Subcutaneous preadipocyte (primary cell): ENCODE results near the gene CLSTN3. TPM values are rescaled to one million over a fixed set of nuclear protein-coding genes. Genes with fewer than 3 reads are reported as not detected.

Experiments used
- small RNA-seq: library from RNA; depleted of rRNA; stranded (forward); fragments of <200 nt; gene quantifications from one replicate; pipeline ENCODE3, GENCODE V24; 2012
- total RNA-seq: library from RNA; depleted of rRNA; stranded (reverse); fragments of >200 nt; gene quantifications from 2 replicates; pipeline ENCODE4 v1.2.3, GENCODE V29; 2012

Gene CLSTN3
- total RNA-seq, result 5.9 and 6.6 TPM in 2 replicates

DNA sequence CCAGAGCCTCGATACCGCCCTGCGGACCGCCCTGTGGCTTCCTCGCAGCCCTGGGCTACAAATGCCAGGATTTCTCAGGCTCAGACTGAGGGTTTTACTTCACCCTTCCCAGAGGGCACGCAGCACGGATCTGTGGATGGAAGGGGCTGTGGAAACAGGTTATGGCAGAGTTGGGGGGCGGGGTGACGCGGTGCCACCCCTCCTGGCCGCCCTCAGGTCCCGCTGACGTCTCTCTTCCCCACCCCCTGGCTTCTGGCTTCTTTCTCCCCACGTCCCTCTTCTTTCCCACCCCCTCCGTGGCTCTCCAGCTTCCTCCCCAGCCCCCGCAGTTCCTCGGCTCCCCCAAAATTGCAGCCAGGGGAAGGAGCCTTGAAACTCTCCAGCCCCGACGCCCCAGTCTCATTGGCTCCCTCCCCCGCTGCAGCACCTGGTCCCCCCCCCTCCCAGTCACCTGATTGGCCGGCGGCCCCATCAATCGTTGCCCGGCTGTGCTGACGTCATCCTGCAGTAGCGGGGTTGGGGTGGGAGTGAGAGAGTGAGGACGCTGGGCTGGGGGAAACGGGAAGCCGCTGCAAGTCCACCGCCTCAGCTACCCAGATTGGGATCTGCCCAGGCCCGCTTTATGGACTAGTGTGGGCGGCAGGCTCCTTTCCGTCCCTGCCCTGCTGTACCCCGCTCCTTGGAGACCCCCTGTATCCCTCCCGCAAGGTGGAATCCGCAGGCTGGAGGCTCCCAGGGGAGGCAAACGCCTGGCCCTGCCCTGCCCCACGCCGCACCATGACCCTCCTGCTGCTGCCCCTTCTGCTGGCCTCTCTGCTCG, at the start of gene CLSTN3:
CLSTN3 (plus strand) TSS at position 500 of the 820 bp plus-strand sequence; CDS start at position 778, 278 bp downstream.

DNA sequence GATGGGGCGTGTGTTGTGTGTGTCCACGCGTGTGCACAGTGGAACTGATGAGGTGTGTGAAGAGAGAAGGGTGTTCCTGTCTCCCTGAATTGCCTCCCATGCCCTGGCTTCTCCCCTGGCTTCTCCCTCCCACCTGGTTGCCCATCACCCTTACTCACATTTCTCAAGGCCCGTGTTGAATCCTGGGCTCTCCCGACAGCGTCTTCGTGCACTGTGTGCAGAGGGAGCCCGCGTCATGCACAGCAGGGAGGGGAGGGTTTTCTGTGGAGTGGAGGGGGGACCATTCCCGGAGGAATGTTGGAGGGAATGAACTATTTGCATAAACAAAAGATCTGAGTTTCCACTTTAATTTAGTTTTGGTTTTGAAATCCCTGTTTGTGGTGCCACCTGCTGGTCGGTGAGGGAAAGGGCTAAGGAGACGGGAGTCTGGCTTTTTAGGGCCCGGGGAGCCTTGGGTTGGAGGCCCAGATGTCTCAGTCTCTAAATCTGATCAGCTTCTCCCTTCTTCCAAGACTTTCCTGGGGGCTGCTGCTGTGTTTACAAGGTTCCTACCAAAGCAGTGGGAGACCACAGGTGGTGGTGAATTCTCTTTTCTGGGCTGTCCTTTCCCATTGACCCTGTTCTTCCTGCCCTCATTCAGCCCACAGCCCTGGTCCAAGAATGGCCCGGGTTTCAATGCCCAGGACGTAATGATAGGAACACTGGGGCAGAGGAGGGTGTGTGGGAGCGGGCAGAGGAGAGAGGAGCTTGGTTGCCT, 37.8 kb upstream of the CLSTN3 start, which contains the start of gene C1R:
C1R (minus strand) TSS at position 217 of the 757 bp plus-strand sequence; CDS start at position 160, 57 bp downstream.

DNA sequence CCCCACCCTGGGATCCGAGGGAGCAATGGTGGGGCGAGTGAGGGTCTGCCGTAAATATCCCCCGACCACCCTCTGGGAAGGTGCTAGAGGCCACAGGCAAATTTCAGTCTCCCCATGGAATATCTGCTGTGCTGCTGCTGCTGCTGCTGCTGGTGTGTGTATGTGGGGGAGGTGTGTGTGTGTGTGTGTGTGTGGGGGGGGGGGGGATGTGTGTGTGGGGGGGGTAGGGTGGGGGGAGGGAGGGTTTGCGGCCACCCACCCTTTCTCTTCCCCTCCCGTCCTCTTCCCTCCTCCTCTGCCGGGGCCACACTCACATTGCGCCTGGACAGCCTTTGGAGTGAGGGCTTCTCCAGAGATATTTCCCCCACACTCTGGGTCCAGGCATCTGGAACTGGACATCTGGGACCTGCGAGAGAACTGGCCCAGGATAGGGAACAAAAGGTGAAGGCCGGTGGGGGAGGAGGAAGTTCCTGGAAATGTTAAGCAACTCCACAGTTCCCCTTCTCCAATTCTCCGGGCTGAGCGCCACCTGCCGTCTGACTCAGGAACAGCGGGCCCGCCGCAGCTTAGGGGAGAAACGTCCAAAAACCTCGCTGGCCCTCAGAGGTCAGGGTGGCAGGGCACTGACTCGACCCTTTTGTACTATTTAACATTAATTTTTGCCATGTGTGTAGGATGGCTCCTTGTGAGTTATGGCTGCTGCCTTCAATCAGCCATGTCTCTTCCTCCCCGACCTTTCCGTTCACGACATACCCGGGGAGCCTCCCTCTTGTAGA, 21.2 kb upstream of the CLSTN3 start, which contains the start of gene C1RL:
C1RL (minus strand) TSS at position 419 of the 776 bp plus-strand sequence; CDS start at position 385, 34 bp downstream.

DNA sequence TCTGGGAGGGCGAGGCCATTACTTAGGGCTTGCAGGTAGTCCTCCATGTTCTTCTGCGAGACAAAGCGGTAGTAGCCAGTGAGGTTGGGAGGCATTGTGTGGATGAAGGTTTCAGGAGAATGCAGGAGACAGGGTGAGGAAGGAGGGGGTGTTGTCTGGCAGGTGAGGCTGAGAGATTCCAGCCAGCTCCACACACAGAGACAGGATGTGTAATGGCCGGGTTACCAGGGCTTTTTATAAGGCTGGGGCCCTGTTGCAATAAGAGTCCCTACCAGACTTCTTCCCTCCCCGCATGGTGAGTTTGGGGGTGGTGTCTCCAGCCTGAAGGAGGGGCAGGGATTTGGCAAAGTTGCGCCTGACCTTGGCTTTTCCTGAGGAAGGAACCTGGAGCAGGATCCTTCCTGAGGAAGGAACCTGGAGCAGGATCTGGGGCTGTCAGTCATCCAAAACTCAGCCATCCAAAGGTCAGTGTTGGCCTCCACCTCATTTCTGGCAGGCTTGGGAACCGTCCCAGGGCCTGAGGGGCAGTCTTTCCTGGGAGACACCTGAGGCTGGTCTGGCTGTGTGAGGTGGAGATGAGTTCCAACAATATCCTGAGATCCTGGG, 1.4 kb upstream of the CLSTN3 start, which contains the start of gene RBP5:
RBP5 (minus strand) TSS at position 209 of the 606 bp plus-strand sequence; CDS start at position 95, 114 bp downstream.

DNA sequence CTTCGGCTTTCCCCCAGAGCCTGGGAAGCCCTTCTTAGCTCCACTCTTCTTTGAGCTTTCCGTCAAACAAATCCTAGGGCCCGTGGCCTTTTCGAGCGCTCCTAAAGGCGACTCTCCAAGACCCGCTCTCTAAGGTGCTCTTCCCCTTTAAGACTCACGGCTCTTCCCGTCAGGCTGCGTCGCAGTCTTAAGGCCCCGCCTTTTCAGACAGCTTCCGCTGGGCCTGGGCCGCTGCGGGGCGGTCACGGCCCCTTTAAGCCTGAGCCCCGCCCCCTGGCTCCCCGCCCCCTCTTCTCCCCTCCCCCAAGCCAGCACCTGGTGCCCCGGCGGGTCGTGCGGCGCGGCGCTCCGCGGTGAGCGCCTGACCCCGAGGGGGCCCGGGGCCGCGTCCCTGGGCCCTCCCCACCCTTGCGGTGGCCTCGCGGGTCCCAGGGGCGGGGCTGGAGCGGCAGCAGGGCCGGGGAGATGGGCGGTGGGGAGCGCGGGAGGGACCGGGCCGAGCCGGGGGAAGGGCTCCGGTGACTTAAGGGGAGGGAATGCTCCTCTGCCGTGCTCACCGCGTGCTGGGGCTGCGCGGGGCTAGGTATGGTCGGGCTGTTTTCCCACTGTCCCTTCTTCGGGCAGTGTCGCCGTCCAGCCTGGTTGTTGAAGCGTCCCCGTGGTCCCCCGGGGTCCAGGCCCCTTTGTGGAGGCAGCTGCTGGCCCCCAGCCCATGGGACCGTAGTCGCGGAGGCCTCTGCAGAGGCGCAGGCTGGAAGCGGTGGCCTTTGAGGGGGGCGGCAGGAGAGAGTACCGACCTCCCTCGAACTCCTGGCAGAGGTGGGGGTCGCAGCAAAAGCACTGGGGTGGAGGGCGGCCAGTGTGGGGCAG, 59.5 kb downstream of the CLSTN3 start, which contains the start of gene PEX5:
PEX5 (plus strand) TSS at position 289 of the 870 bp plus-strand sequence. CDS start 692 bp downstream, outside the sequence.

Small RNA genes lying within 50 kb of the gene (small RNA-seq; reads per million reads assigned to genes)
- gene RNU6-485P, result not detected

Other genes starting within 250 kb of the CLSTN3 start
- gene LRRC23, start 225.5 kb upstream of the CLSTN3 start, total RNA-seq, result 5.1 TPM in 2 replicates
- gene ENO2, start 215.8 kb upstream of the CLSTN3 start, total RNA-seq, result 6.6 and 9.0 TPM in 2 replicates
- 10.3 and 11.7 TPM in 2 replicates for gene ATN1, start 202.4 kb upstream of the CLSTN3 start, total RNA-seq
- gene RNU7-1, start 186.6 kb upstream of the CLSTN3 start, total RNA-seq, result not detected in 2 replicates
- gene C12orf57, start 186.3 kb upstream of the CLSTN3 start, total RNA-seq, result 37.7 and 63.9 TPM in 2 replicates
- gene PTPN6, start 179.0 kb upstream of the CLSTN3 start, total RNA-seq, result not detected in 2 replicates
- gene PHB2, start 159.7 kb upstream of the CLSTN3 start, total RNA-seq, result 213 and 237 TPM in 2 replicates
- 44.5 and 46.1 TPM in 2 replicates for gene EMG1, start 159.5 kb upstream of the CLSTN3 start, total RNA-seq
- gene LPCAT3, start 111.9 kb upstream of the CLSTN3 start, total RNA-seq, result 24.3 and 27.8 TPM in 2 replicates
- 43.2 and 191 TPM in 2 replicates for gene C1S, start 69.7 kb upstream of the CLSTN3 start, total RNA-seq
- 30.1 and 155 TPM in 2 replicates for gene C1R, start 37.9 kb upstream of the CLSTN3 start, total RNA-seq
- 28.7 and 43.4 TPM in 2 replicates for gene C1RL, start 21.2 kb upstream of the CLSTN3 start, total RNA-seq
- gene RBP5, start 1.5 kb upstream of the CLSTN3 start, total RNA-seq, result not detected in 2 replicates
- 27.6 and 30.5 TPM in 2 replicates for gene PEX5, start 59.3 kb downstream of the CLSTN3 start, total RNA-seq
- gene ACSM4, start 173.7 kb downstream of the CLSTN3 start, total RNA-seq, result not detected in 2 replicates